GM12878 (cell line): Measurements from ENCODE around the gene CBFB. TPM values are rescaled to one million over a fixed set of nuclear protein-coding genes. Genes with fewer than 3 reads are reported as not detected.

Experiments used
- ATAC-seq: fragments of 200-7000 bp; cut with Tn5 transposase; 3 replicates; pipeline ENCODE4 v1.9.1; 2020; ENCODE audit warnings: mild to moderate bottlenecking, moderate library complexity
- BruUV-seq: library from RNA; stranded (reverse); fragments of 400-500 nt; replicated peaks from 2 replicates; lab custom pipeline; 2021; lab: Mats Ljungman, UMichigan
- CTCF ChIA-PET: fragments of 300-600 bp; sonication (Branson Sonifier 250); formaldehyde crosslinking; extraction: SDS; loops from one replicate; lab custom pipeline; 2021; ENCODE audit warnings: inconsistent platforms; lab: Yijun Ruan, JAX
- POLR2A ChIA-PET: fragments of 350-600 bp; formaldehyde crosslinking; extraction: SDS; loops from one replicate; lab custom pipeline; 2021; ENCODE audit warnings: inconsistent platforms; lab: Charles Lee
- RAD21 ChIA-PET: fragments of 300-600 bp; sonication (Branson Sonifier 250); formaldehyde crosslinking; loops from one replicate; lab custom pipeline; 2023; ENCODE audit warnings: antibody characterized with exemption; ENCODE audit not compliant: unreplicated experiment; lab: Charles Lee
- SMC1A ChIA-PET: fragments of 300-600 bp; sonication (Branson Sonifier 250); formaldehyde crosslinking; loops from one replicate; lab custom pipeline; 2023; ENCODE audit not compliant: unreplicated experiment, uncharacterized antibody; lab: Charles Lee
- DNase-seq: peaks from one replicate; pipeline ENCODE4 v3.0.0-alpha.2; 2011; ENCODE audit warnings: low read depth, low spot score
- FAIRE-seq: peaks from 3 replicates; lab custom pipeline; 2011; peaks lifted over from hg19 to GRCh38; lab: Jason Lieb, UNC
- H2AFZ ChIP-seq: 2 replicates; pipeline ENCODE4 v1.6.0; 2011; ENCODE audit warnings: low read depth, low read length, control low read depth; ENCODE audit not compliant: control insufficient read depth
- H3K27ac ChIP-seq: 2 replicates; pipeline ENCODE4 v1.5.1; 2011; ENCODE audit warnings: control low read depth; ENCODE audit not compliant: control insufficient read depth, insufficient read depth
- H3K27me3 ChIP-seq, 2 experiments: replicated peaks in 1 of 2; 2 replicates each; pipeline versions ENCODE4 v1.6.0 to v1.6.1; 2011; ENCODE audit warnings: low read length in 1 of 2; ENCODE audit not compliant: control insufficient read depth in 2 of 2, insufficient read depth in 2 of 2
- H3K36me3 ChIP-seq, 2 experiments: 2 replicates each; pipeline ENCODE4 v1.5.1; 2011; ENCODE audit warnings: low read length in 1 of 2; ENCODE audit not compliant: control insufficient read depth in 2 of 2, insufficient read depth in 2 of 2
- H3K4me1 ChIP-seq: 2 replicates; pipeline ENCODE4 v1.6.1; 2011; ENCODE audit warnings: mild to moderate bottlenecking, low read length, moderate library complexity, mixed read lengths; ENCODE audit not compliant: control insufficient read depth, insufficient read depth
- H3K4me2 ChIP-seq: 2 replicates; pipeline ENCODE4 v1.6.0; 2011; ENCODE audit warnings: control low read depth; ENCODE audit not compliant: control insufficient read depth, insufficient read depth
- H3K4me3 ChIP-seq: fragments of 200-600 bp; sonication (generic); 2 replicates; pipeline ENCODE4 v1.5.1; 2016
- H3K79me2 ChIP-seq: 2 replicates; pipeline ENCODE4 v1.6.0; 2011; ENCODE audit warnings: low read length; ENCODE audit not compliant: control insufficient read depth, insufficient read depth
- H3K9ac ChIP-seq: 2 replicates; pipeline ENCODE4 v1.8.0; 2011; ENCODE audit warnings: low read length, control low read depth, mixed read lengths; ENCODE audit not compliant: control insufficient read depth, insufficient read depth
- H3K9me3 ChIP-seq: replicated peaks from 3 replicates; pipeline ENCODE4 v1.5.1; 2011; ENCODE audit warnings: mild to moderate bottlenecking, low read length; ENCODE audit not compliant: control insufficient read depth, insufficient read depth
- H4K20me1 ChIP-seq: 2 replicates; pipeline ENCODE4 v1.6.0; 2011; ENCODE audit not compliant: control insufficient read depth, insufficient read depth
- BMI1 ChIP-seq: fragments of 450-650 bp; IDR thresholded peaks from 2 replicates; pipeline ENCODE4 v1.6.1; 2016; ENCODE audit warnings: mild to moderate bottlenecking, moderate library complexity, borderline replicate concordance
- CTCF ChIP-seq, 3 experiments: IDR thresholded peaks in 2 of 3; conservative IDR thresholded peaks in 1 of 3; 2 replicates each; pipeline ENCODE4 v1.5.1; 2011; ENCODE audit warnings: low read depth in 3 of 3, low read length in 3 of 3, mild to moderate bottlenecking in 3 of 3, control low read depth in 2 of 3, moderate library complexity in 2 of 3, inconsistent platforms in 1 of 3, mixed read lengths in 1 of 3; ENCODE audit not compliant: control insufficient read depth in 2 of 3, insufficient read depth in 1 of 3; ENCODE audit errors: extremely low read depth in 1 of 3
- DPF2 ChIP-seq: fragments of 450-650 bp; IDR thresholded peaks from 2 replicates; pipeline ENCODE4 v1.6.1; 2017; ENCODE audit warnings: mild to moderate bottlenecking
- E2F8 ChIP-seq: fragments of 450-650 bp; IDR thresholded peaks from 2 replicates; pipeline ENCODE4 v1.6.1; 2018; ENCODE audit warnings: mild to moderate bottlenecking, low read depth, moderate library complexity; ENCODE audit not compliant: partially characterized antibody
- HSF1 ChIP-seq: fragments of 150-350 bp; IDR thresholded peaks from 2 replicates; pipeline ENCODE4 v1.6.1; 2014; ENCODE audit warnings: mild to moderate bottlenecking, low read depth, low read length
- IRF4 ChIP-seq: IDR thresholded peaks from 2 replicates; pipeline ENCODE4 v1.6.1; 2011; ENCODE audit warnings: low read depth, low read length
- MTA2 ChIP-seq: fragments of 450-650 bp; IDR thresholded peaks from 2 replicates; pipeline ENCODE4 v1.6.1; 2016; ENCODE audit warnings: low read depth, mild to moderate bottlenecking, moderate library complexity
- NR2F1 ChIP-seq: fragments of 450-650 bp; conservative IDR thresholded peaks from 2 replicates; pipeline ENCODE4 v1.6.1; 2017; ENCODE audit warnings: mild to moderate bottlenecking
- RELB ChIP-seq: fragments of 450-650 bp; IDR thresholded peaks from 2 replicates; pipeline ENCODE4 v1.6.1; 2017; ENCODE audit warnings: low read depth, mild to moderate bottlenecking, moderate library complexity
- SIN3A ChIP-seq: IDR thresholded peaks from 2 replicates; pipeline ENCODE4 v1.6.1; 2012; ENCODE audit warnings: low read depth, low read length, improper control_type of control experiment
- SUZ12 ChIP-seq: fragments of 200-600 bp; sonication (generic); IDR thresholded peaks from one replicate; pipeline ENCODE4 v1.6.1; 2018; ENCODE audit warnings: antibody characterized with exemption, mild to moderate bottlenecking; ENCODE audit not compliant: unreplicated experiment
- TAF1 ChIP-seq: IDR thresholded peaks from 2 replicates; pipeline ENCODE4 v1.6.1; 2011; ENCODE audit warnings: mild to moderate bottlenecking, low read depth, low read length, borderline replicate concordance
- WGBS: methylation state at CpG from one replicate; pipeline ENCODE4 v1.1.6; 2016; ENCODE audit warnings: low lambda C conversion rate; ENCODE audit not compliant: insufficient replicate concordance, insufficient coverage; ENCODE audit errors: missing lambda C conversion rate; 5-methylcytosine and 5-hydroxymethylcytosine counted together
- in situ Hi-C: fragments of 300-500 bp; cut with MboI; formaldehyde crosslinking; loops from 9 replicates; pipeline ENCODE4 v1.14.3; 2018; ENCODE audit warnings: mixed read lengths
- intact Hi-C: fragments of 100-400 bp; cut with micrococcal nuclease; formaldehyde crosslinking; loops from one replicate; pipeline ENCODE4 v1.14.2; 2022; ENCODE audit not compliant: unreplicated experiment
- polyA plus RNA-seq, 11 experiments: library from polyadenylated mRNA; depleted of rRNA in 4 of 11; unstranded in 6 of 11; stranded (reverse) in 5 of 11; fragments of >200 nt; fragmentation: Nextera tagmentation in 4 of 11; fragmentation: Illumina TruSeq in 1 of 11; extraction: Ambion mirVana in 4 of 11; extraction: Trizol in 1 of 11; gene quantifications; 1 replicate in 1 of 11; 2 replicates in 10 of 11; pipeline versions ENCODE4 v1.2.1 to v1.2.3, GENCODE V29; 2011 to 2016; ENCODE audit warnings: inconsistent platforms in 2 of 11, missing spikeins in 2 of 11, low read depth in 1 of 11
- total RNA-seq, 4 experiments: library from RNA; depleted of rRNA in 3 of 4; stranded (reverse); fragments of >200 nt in 3 of 4; fragmentation: Illumina TruSeq in 1 of 4; extraction: Trizol in 1 of 4; gene quantifications; 2 replicates each; pipeline versions ENCODE4 v1.2.1 to v1.2.3, GENCODE V29; 2013 to 2021

Gene CBFB
- total and polyA plus RNA-seq, 10 of the 15 experiments (the other 5 are each of a cell fraction or from before 2014, with no cell fraction given): 25.3 to 83.8 (median 65.7) TPM

- no peak for TF ChIP-seq TAF1
- no peak for TF ChIP-seq BMI1
Measured at GRCh38 chr16:66984892-66985311, 44.0 kb upstream of the CBFB start (continued).

- H3K4me2 ChIP-seq: no peak overlapping the region
- WGBS: 68% methylated on average over 6 of the region's 6 CpGs
- H3K4me1 ChIP-seq: no peaks in the 10 kb centered on the region
- TF ChIP-seq MTA2 (no peak), RELB (no peak), E2F8 (no peak), NR2F1 (no peak), HSF1 (no peak), DPF2 (no peak), SIN3A (no peak), CTCF (IDR thresholded peaks at IDR 0.05 in 2 of 3, conservative IDR thresholded peaks at IDR 0.05 in 1 of 3; ENCODE audit: control insufficient read depth in 2 of 3, extremely low read depth in 1 of 3, insufficient read depth in 1 of 3, low read depth in 3 of 3, low read length in 3 of 3) (no peak), SUZ12 (no peak), IRF4 (no peak)
- H3K27me3 ChIP-seq: no peaks in the 10 kb centered on the region; a peak in 1 of 4 replicates
- H4K20me1 ChIP-seq: no peaks in the 10 kb centered on the region
- H3K27ac ChIP-seq: no peak overlapping the region
- POLR2A ChIA-PET: no interaction called here
- RAD21 ChIA-PET: no interaction called here
- CTCF ChIA-PET: interaction anchor here (1.6 kb wide), 1 partner anchor 114 kb away, joined by 4 read pairs; no protein-coding TSS in a partner anchor
- H3K4me3 ChIP-seq: no peak overlapping the region
- BruUV-seq: no TSS peak
- SMC1A ChIA-PET: no interaction called here
- no peaks in the 10 kb centered on the region for H3K36me3 ChIP-seq
- in situ Hi-C loops (loop anchor here (25.0 kb wide), 1 partner anchor 426 kb away; the partner anchor contains the start of gene ZDHHC1), intact Hi-C loops (no loop called here)
- no peak overlapping the region for H3K9ac ChIP-seq
- H3K79me2 ChIP-seq: no peaks in the 10 kb centered on the region
- no peak for FAIRE-seq
- no peak overlapping the region for H2AFZ ChIP-seq
- no peaks in the 10 kb centered on the region for H3K9me3 ChIP-seq
- no peak for DNase-seq
- ATAC-seq: no peak
Measured at GRCh38 chr16:66986559-66986958, 42.4 kb upstream of the CBFB start.
